Measurements from ENCODE around the gene MAP1B. TPM values are rescaled to one million over a fixed set of nuclear protein-coding genes. Genes with fewer than 3 reads are reported as not detected.

The MAP1B gene
- total and polyA plus RNA-seq, 10 donors, result 0.68 to 17.3 (median 9.8) TPM

DNA sequence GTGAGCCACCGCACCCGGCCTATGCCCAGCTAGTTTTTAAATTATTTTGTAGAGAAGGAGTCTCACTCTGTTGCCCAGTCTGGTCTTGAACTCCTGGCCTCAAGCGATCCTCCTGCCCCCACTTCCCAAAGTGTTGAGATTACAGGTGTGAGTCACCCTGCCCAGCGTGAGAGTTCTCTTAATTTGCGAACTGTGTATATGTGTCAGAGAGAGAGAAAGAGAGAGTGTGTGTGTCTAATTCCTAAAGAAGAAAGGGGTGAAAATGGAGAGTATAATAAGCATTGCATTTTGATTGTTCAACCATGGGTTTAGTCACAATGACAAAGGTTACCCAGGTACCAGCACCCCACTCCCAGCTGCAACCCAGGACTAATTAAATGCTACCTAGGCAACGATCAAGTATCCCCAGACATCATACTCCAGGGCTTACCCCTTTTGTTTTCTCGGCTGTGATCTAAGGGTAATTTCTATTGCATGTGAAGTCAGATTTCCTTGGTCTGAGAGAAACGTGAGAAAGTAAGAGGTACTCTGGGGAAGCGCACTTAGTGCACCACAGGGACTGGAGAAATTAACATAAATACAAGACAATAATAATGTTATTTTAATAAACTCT lies 16.6 kb downstream of the MAP1B start:
- TF ChIP-seq, protein P1, sequence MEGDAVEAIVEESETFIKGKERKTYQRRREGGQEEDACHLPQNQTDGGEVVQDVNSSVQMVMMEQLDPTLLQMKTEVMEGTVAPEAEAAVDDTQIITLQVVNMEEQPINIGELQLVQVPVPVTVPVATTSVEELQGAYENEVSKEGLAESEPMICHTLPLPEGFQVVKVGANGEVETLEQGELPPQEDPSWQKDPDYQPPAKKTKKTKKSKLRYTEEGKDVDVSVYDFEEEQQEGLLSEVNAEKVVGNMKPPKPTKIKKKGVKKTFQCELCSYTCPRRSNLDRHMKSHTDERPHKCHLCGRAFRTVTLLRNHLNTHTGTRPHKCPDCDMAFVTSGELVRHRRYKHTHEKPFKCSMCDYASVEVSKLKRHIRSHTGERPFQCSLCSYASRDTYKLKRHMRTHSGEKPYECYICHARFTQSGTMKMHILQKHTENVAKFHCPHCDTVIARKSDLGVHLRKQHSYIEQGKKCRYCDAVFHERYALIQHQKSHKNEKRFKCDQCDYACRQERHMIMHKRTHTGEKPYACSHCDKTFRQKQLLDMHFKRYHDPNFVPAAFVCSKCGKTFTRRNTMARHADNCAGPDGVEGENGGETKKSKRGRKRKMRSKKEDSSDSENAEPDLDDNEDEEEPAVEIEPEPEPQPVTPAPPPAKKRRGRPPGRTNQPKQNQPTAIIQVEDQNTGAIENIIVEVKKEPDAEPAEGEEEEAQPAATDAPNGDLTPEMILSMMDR (IDR thresholded peaks at IDR 0.05 in 8 of 11, conservative IDR thresholded peaks at IDR 0.05 in 3 of 11), result no peak
- TF ChIP-seq POLR2AphosphoS5 (IDR thresholded peaks at IDR 0.05) (no peak), POLR2A (IDR thresholded peaks at IDR 0.05) (no peak)
- Histone ChIP-seq H3K4me3 (no peak overlapping the region), H3K27me3 (replicated peaks in 1 of 7) (peaks cover 0 to 30% (median 3%) of the 10 kb centered on the region in 7 donors), H3K4me1 (no peaks in the 10 kb centered on the region), H3K9me3 (no peaks in the 10 kb centered on the region), H3K27ac (no peak overlapping the region), H3K36me3 (no peaks in the 10 kb centered on the region)
- WGBS, 5 donors, result 87 to 96% (median 90%) methylated on average over 9 of the region's 9 CpGs
- intact Hi-C loops (cut with DNase I; ENCODE audit: low total_unique reads), result no loop called here
- no peak for DNase-seq

DNA sequence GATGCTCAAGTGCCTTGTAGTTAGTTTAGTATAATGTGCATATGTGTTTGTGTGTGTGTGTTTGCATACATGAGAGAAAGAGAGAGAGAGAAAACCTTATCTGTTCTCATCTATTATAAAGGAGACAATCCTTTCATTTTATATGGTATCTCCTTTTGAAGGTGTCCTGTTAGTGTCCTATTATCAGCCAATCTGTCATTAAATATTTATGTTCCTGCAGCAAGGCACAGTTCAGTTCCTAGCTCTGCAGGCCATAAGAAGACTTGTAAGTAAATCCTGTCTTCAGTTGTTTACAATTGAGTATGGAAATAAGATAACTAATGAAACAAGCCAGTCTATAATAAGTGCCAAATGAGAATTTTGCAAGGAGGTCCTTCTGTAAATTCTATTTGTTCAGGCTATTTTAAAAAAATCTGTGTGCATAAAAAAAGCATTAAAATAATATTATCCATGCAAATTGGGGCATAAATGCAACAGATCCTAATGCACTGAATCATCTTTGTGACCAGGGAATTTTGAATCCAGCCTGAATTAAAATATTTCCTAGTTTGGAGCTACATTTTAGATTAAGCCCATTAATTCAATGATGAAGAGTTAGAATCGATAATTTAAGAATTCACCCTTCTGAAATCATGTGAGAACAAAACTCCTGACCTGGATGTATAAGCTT lies 18.1 kb downstream of the MAP1B start:
- Histone ChIP-seq H3K4me1 (no peaks in the 10 kb centered on the region), H3K27ac (no peak overlapping the region), H3K27me3 (replicated peaks in 1 of 7) (peaks cover 0 to 36% (median 3%) of the 10 kb centered on the region in 7 donors), H3K4me3 (no peak overlapping the region), H3K36me3 (no peaks in the 10 kb centered on the region), H3K9me3 (no peaks in the 10 kb centered on the region)
- no peak for DNase-seq
- intact Hi-C loops (cut with DNase I; ENCODE audit: low total_unique reads), result no loop called here
- WGBS, 5 donors, result 86 to 100% (median 92%) methylated on average over 1 of the region's 1 CpG
- no peak for TF ChIP-seq POLR2A (IDR thresholded peaks at IDR 0.05)

DNA sequence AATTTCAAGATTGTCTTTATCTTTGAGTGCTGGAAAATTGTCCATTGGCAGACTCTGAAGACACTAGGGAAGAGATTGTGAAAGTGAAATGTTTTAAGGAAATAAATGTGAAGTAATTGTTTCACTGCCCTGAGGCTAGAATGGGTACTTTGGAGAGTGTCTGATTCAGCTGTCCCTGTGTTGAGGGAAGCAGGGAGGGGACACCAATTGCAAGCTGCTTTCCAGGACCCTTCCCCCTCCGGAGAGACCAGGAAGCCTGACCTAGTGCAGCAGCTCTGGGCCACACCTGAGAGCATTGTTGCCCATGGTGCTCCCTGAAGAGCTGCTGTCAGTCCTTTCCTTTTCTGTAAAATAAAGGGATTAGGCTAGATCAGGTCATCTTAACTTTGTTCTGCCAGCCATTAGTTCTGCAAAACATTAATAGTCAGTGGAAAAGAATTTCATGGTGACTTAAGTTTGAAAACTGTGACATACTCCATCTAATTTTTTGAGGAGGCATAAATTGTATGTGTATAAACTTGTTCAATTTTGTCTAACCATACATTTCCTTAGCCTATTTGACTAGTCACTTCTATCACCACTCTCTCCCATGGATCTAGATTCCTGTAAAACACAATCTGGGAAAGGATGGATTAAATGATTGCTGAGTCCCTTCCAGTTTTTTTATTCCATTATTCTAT lies 18.8 kb downstream of the MAP1B start:
- no peak for DNase-seq
- H3K36me3 ChIP-seq, result no peaks in the 10 kb centered on the region
- H3K27ac ChIP-seq, result no peak overlapping the region
- peaks cover 0 to 36% (median 3%) of the 10 kb centered on the region in 7 donors for H3K27me3 ChIP-seq (replicated peaks in 1 of 7)
- no peaks in the 10 kb centered on the region for H3K9me3 ChIP-seq
- 0 to 18% (median 6%) methylated on average over 1 of the region's 1 CpG for WGBS, 5 donors
- TF ChIP-seq, protein P1 (IDR thresholded peaks at IDR 0.05 in 8 of 11, conservative IDR thresholded peaks at IDR 0.05 in 3 of 11), result no peak
- TF ChIP-seq POLR2AphosphoS5 (IDR thresholded peaks at IDR 0.05) (no peak), POLR2A (IDR thresholded peaks at IDR 0.05) (no peak)
- H3K4me3 ChIP-seq, result no peak overlapping the region
- H3K4me1 ChIP-seq, result no peaks in the 10 kb centered on the region
- intact Hi-C loops (cut with DNase I; ENCODE audit: low total_unique reads), result no loop called here

DNA sequence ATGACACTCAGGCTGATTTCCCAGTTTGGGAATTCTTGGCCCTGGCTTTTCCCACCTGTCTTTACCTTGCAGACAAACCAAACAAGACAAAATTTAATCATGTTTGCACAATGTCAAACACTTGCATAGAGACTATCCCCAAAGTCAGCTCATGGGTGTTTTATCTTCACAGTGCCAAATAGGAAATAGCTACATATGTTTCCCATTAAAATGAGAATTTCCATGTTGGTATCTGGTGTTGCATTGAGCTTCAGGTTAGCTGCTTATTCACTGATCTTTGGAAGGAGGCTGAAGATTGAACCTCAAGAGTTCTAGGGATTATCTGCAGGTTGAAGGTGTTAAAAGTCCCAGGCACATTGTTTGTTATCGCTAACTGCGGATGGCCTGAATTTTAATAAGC lies 19.5 kb downstream of the MAP1B start:
- intact Hi-C loops (cut with DNase I; ENCODE audit: low total_unique reads), result no loop called here
- H3K36me3 ChIP-seq, result no peaks in the 10 kb centered on the region
- WGBS, 5 donors, result 96 to 100% (median 97%) methylated on average over 2 of the region's 2 CpGs
- DNase-seq, result no peak
- no peak overlapping the region for H3K4me3 ChIP-seq
- TF ChIP-seq POLR2AphosphoS5 (IDR thresholded peaks at IDR 0.05), result no peak
- TF ChIP-seq POLR2A (IDR thresholded peaks at IDR 0.05), result no peak
- TF ChIP-seq, protein P1 (IDR thresholded peaks at IDR 0.05 in 8 of 11, conservative IDR thresholded peaks at IDR 0.05 in 3 of 11), result no peak
- no peaks in the 10 kb centered on the region for H3K4me1 ChIP-seq
- H3K27ac ChIP-seq, result no peak overlapping the region
- no peaks in the 10 kb centered on the region for H3K9me3 ChIP-seq
- H3K27me3 ChIP-seq (replicated peaks in 1 of 7), result peaks cover 0 to 36% (median 2%) of the 10 kb centered on the region in 7 donors
